22Rv1 (cell line): ENCODE measurements around the gene RBKS.

Experiments
- ZFX ChIP-seq: fragments of 450-650 bp; IDR thresholded peaks from 2 replicates; pipeline ENCODE4 v1.6.1; 2017; ENCODE audit warnings: antibody characterized with exemption, borderline replicate concordance
- TF ChIP-seq, protein P1 (sequence below): fragments of 450-650 bp; IDR thresholded peaks from 2 replicates; pipeline ENCODE4 v1.5.1; 2017; ENCODE audit warnings: mild to moderate bottlenecking

- TF ChIP-seq, protein P1, sequence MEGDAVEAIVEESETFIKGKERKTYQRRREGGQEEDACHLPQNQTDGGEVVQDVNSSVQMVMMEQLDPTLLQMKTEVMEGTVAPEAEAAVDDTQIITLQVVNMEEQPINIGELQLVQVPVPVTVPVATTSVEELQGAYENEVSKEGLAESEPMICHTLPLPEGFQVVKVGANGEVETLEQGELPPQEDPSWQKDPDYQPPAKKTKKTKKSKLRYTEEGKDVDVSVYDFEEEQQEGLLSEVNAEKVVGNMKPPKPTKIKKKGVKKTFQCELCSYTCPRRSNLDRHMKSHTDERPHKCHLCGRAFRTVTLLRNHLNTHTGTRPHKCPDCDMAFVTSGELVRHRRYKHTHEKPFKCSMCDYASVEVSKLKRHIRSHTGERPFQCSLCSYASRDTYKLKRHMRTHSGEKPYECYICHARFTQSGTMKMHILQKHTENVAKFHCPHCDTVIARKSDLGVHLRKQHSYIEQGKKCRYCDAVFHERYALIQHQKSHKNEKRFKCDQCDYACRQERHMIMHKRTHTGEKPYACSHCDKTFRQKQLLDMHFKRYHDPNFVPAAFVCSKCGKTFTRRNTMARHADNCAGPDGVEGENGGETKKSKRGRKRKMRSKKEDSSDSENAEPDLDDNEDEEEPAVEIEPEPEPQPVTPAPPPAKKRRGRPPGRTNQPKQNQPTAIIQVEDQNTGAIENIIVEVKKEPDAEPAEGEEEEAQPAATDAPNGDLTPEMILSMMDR, result no peak
- no peak for TF ChIP-seq ZFX
These were observed 12.8 kb upstream of the RBKS start for GRCh38 chr2:27903018-27903417.
